Activated T-helper 17 cell treated with anti-CD3 and anti-CD28 coated beads, Interleukin-2, amount 50 U/mL, for 72 hours (primary cell): ENCODE data around the gene PDZD2. TPM values are rescaled to one million over a fixed set of nuclear protein-coding genes. Genes with fewer than 3 reads are reported as not detected.

Experiments used
- ATAC-seq: fragments of 150-1000 bp; cut with Tn5 transposase; replicated peaks from 2 replicates; pipeline ENCODE4 v1.10.0; 2021; ENCODE audit warnings: mild to moderate bottlenecking, moderate library complexity
- H3K27ac Mint-ChIP-seq: one replicate; pipeline ENCODE4 v1.8.0; 2022; ENCODE audit warnings: mixed read lengths
- H3K27me3 Mint-ChIP-seq: one replicate; pipeline ENCODE4 v1.8.0; 2022; ENCODE audit warnings: mixed read lengths
- H3K36me3 Mint-ChIP-seq: one replicate; pipeline ENCODE4 v1.8.0; 2022; ENCODE audit warnings: low read depth, mild to moderate bottlenecking, mixed read lengths
- H3K4me1 Mint-ChIP-seq: one replicate; pipeline ENCODE4 v1.8.0; 2022; ENCODE audit warnings: mixed read lengths
- H3K4me3 Mint-ChIP-seq: one replicate; pipeline ENCODE4 v1.8.0; 2022; ENCODE audit warnings: mild to moderate bottlenecking, mixed read lengths
- H3K9me3 Mint-ChIP-seq: one replicate; pipeline ENCODE4 v1.8.0; 2022; ENCODE audit warnings: mixed read lengths
- total RNA-seq, 2 donors: library from RNA; stranded (reverse); gene quantifications; one replicate each; pipeline ENCODE4 v1.2.3, GENCODE V29; 2022

Gene PDZD2
- total RNA-seq, 2 donors from 2014 or later, result 0.53 TPM; not detected in 1

DNA sequence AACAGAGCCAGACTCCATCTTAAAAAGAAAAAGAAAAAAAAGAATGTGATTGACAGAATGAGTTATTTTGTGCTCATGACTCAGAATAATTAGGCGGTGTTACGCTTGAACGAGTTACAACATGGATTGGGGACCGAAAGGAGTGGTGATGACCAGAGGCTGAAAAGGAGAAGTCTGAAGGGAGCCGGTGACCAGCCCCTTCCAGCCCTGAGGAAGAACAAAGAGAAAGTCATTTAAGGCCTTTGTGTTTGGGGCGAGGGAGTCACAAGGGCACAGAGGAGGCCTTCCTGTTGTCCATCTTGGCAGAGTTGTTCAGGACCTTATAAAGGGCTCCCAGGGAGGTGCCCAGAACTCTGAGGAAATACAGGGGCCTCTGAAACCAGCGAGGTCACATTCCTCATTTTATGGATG lies 403.6 kb downstream of the PDZD2 start:
- Mint-ChIP-seq H3K36me3 (no peaks in the 10 kb centered on the region), H3K27me3 (no peaks in the 10 kb centered on the region), H3K27ac (no peak overlapping the region), H3K4me3 (no peak overlapping the region), H3K4me1 (no peaks in the 10 kb centered on the region), H3K9me3 (no peaks in the 10 kb centered on the region)
- ATAC-seq, result no peak

DNA sequence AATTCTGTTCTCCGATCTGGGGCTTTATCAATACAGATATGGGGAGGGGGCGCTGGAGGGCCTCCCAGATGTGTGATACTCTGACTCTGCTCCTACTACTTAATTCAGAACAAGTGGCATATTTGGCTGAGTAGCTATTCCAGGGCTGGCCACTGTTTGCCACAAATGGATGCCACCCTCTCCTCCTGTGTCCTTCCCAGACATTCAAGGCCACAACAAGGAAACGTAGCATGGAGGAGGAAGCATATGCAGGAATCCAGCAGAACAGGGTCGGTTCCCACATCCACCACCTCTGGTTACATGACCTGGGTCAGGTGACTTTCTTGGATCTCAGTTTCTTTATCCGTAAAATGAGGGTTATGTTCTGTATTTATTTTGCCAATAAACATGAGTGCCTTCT lies 404.2 kb downstream of the PDZD2 start:
- H3K36me3 Mint-ChIP-seq, result no peaks in the 10 kb centered on the region
- no peak for ATAC-seq
- H3K9me3 Mint-ChIP-seq, result no peaks in the 10 kb centered on the region
- no peaks in the 10 kb centered on the region for H3K4me1 Mint-ChIP-seq
- H3K27me3 Mint-ChIP-seq, result no peaks in the 10 kb centered on the region
- H3K27ac Mint-ChIP-seq, result no peak overlapping the region
- H3K4me3 Mint-ChIP-seq, result no peak overlapping the region

DNA sequence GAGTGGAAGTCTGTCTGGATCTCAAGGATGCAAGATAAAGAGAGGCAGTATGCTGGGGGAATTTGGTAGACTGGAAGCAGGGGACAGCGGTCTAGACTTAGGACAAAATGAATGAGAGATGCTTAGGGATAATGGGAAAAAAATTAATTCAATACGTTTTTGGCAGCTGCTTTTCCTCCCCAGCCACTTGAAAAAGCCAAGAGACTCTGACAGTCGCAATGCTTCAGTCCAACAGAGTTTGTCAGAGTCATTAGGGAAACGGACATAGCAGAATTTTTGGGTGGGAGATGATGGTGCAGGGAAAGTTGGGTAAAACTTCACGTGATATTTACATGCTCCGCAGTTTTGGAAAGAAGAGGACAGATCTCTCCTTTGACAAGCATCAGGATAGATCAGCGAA lies 405.5 kb downstream of the PDZD2 start:
- Mint-ChIP-seq H3K27me3 (no peaks in the 10 kb centered on the region), H3K27ac (no peak overlapping the region), H3K4me1 (no peaks in the 10 kb centered on the region), H3K36me3 (no peaks in the 10 kb centered on the region), H3K4me3 (no peak overlapping the region), H3K9me3 (no peaks in the 10 kb centered on the region)
- ATAC-seq, result no peak

DNA sequence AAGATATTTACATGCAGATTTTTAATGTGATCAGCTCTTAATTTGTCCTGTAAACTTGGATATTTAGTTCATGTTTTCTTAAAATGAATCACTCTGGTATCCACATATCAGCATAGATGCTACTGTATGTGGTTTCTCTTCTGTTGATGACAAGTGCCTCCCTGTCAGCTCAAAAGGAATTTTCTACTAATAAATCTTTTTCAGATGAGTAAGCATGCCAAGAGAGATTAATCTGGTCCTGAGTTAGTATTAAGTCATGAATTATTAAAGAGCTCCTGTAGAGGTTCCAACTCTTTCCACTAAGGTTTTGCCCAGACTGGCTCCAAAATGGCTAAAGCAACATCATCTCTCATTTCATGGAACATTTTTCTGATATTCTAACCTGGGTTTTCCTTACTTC lies 406.0 kb downstream of the PDZD2 start:
- Mint-ChIP-seq H3K9me3 (no peaks in the 10 kb centered on the region), H3K4me3 (no peak overlapping the region), H3K4me1 (no peaks in the 10 kb centered on the region), H3K27ac (no peak overlapping the region), H3K36me3 (no peaks in the 10 kb centered on the region), H3K27me3 (no peaks in the 10 kb centered on the region)
- ATAC-seq, result no peak

DNA sequence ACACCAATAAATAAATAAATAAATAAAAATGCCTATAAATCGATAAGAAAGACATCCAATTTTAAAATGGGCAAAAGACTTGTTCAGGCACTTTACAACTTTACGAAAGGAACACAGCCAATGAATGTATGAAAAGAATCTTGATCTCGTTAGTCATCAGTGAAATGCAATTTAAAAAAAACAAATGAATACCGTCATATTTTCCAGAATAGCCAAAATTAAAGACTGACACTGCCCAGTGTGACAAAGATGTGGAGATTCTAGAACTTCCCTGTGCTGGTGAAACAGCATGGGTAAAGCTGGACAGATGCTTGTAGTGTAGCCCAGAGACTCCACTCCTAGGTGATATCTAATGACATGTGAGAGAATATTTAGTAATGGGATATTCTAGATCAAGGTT lies 408.1 kb downstream of the PDZD2 start:
- H3K36me3 Mint-ChIP-seq, result no peaks in the 10 kb centered on the region

DNA sequence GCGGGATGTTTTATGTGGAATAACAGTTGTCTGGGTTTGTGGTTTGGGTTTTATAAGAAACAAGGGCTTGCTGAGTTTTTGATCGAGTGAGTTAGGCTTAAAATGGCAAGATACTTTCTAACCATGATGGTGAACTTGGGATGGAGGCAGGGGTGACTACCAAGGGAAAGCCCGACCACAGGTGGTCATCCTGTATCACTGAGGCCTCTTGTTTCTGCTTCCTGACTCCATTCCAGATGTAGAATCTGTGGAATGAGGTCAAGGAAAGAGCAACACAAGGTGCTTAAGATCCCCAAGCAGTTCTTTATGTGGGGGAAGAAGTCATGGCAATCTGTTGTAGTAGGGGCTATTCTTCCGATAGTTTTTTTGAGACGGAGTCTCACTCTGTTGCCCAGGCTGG lies 412.9 kb downstream of the PDZD2 start:
- no peak overlapping the region for H3K4me3 Mint-ChIP-seq
- no peaks in the 10 kb centered on the region for H3K4me1 Mint-ChIP-seq
- no peaks in the 10 kb centered on the region for H3K9me3 Mint-ChIP-seq
- no peak overlapping the region for H3K27ac Mint-ChIP-seq
- H3K36me3 Mint-ChIP-seq, result no peaks in the 10 kb centered on the region
- no peaks in the 10 kb centered on the region for H3K27me3 Mint-ChIP-seq
- no peak for ATAC-seq

More for the DNA sequence above, 408.1 kb downstream of the PDZD2 start:
- ATAC-seq, result no peak
- H3K4me3 Mint-ChIP-seq, result no peak overlapping the region
- no peaks in the 10 kb centered on the region for H3K4me1 Mint-ChIP-seq
- H3K27me3 Mint-ChIP-seq, result no peaks in the 10 kb centered on the region
- no peaks in the 10 kb centered on the region for H3K9me3 Mint-ChIP-seq
- H3K27ac Mint-ChIP-seq, result no peak overlapping the region

DNA sequence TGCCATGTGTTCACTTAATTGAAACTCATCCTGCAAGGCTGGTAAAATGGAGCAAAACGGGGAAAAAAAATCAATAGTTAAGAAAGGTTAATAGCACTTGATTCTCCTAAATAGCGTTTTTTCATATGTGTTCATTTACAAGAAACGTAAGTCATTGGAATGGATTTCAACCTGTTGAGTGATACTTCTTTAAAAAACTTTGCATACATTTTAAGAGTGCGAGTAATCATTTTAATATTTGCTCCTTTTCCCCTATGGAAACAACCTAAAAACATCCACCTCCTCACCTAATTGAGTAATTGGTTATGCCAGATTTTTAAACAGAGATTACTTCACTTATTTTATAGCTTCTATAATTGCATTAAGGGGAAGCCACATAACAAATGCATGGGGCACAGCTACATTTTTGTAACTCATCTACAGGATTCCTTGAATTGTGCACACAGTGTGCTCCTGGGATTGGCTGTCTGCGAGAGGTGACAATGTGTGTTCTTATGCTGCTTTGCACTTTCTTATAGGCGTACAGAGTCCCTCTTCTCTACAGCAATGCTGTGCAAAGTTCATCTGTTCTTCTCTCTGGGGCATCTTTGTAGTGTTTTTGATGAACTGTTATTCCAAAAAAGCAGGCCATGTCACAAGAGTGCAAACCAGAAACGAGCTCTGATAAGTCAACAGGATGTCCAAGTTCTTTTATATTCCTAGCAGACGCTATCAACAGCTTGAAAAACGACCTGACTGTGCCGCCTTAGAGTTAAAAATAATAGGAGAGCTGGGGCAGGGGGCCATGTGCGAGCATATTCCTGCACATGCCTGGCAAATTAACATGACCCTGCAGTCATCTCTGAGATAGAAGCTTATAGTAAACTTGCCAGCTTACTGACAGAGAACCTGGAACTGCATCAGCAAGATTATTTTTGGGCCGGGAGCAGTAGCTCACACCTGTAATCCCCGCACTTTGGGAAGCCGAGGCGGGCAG lies 417.2 kb downstream of the PDZD2 start:
- H3K36me3 Mint-ChIP-seq, result no peaks in the 10 kb centered on the region
- no peak overlapping the region for H3K27ac Mint-ChIP-seq
- H3K27me3 Mint-ChIP-seq, result no peaks in the 10 kb centered on the region
- no peak overlapping the region for H3K4me3 Mint-ChIP-seq
- ATAC-seq, result no peak
- no peaks in the 10 kb centered on the region for H3K9me3 Mint-ChIP-seq
- H3K4me1 Mint-ChIP-seq, result no peaks in the 10 kb centered on the region

DNA sequence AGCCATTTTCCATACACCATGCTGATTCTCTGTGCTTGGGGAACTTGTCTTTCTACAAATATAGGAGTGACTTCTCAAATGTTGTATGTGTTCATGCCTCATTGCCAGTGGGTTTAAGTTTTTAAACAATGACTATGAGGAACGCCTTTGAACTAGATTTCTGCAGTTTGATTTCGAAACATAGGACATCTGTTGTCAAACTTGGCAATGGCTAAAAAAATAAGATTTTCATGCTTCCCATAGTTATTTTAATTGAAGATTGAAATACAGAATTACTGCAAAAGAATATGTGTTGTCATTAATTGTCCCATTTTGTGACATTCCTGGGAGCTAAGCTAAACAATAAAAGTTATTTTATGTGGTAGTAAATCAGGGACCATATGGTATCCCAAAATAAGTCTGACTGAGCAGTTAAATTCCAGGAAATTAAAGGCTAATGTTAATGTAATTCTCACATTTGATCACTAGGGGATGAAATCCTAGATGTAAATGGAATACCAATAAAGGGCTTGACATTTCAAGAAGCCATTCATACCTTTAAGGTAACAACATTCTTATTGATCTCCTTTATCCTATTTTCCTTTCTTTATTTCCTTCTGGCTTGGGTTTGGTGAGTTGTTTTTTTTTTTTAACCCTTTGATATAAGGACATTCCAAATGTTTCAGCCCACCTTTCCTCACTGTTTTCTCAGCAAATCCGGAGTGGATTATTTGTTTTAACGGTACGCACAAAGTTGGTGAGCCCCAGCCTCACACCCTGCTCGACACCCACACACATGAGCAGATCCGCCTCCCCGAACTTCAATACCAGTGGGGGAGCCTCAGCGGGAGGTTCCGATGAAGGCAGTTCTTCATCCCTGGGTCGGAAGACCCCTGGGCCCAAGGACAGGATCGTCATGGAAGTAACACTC lies 418.5 kb downstream of the PDZD2 start:
- no peak for ATAC-seq
- H3K9me3 Mint-ChIP-seq, result no peaks in the 10 kb centered on the region
- no peak overlapping the region for H3K4me3 Mint-ChIP-seq
- H3K4me1 Mint-ChIP-seq, result no peaks in the 10 kb centered on the region
- no peaks in the 10 kb centered on the region for H3K36me3 Mint-ChIP-seq
- no peaks in the 10 kb centered on the region for H3K27me3 Mint-ChIP-seq
- no peak overlapping the region for H3K27ac Mint-ChIP-seq

DNA sequence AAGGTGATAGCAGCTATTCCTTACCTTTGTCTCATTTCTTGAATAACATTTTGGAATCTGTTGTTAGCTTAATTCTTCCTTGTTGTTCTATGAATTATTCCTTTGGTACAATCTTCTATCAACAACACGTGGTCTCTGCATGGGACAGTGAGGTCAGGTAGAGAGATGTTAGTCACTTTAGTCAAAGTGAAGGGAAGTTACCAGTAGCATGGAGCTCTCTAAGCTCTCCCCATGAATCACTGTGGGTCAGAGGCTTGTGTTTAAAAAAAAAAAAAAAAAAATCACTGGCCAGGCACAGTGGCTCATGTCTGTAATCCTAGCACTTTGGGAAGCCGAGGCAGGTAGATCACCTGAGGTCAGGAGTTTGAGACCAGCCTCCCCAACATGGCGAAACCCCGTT lies 419.2 kb downstream of the PDZD2 start:
- no peak overlapping the region for H3K27ac Mint-ChIP-seq
- H3K36me3 Mint-ChIP-seq, result no peaks in the 10 kb centered on the region
- H3K27me3 Mint-ChIP-seq, result no peaks in the 10 kb centered on the region
- H3K4me1 Mint-ChIP-seq, result no peaks in the 10 kb centered on the region
- no peaks in the 10 kb centered on the region for H3K9me3 Mint-ChIP-seq
- no peak for ATAC-seq
- H3K4me3 Mint-ChIP-seq, result no peak overlapping the region

DNA sequence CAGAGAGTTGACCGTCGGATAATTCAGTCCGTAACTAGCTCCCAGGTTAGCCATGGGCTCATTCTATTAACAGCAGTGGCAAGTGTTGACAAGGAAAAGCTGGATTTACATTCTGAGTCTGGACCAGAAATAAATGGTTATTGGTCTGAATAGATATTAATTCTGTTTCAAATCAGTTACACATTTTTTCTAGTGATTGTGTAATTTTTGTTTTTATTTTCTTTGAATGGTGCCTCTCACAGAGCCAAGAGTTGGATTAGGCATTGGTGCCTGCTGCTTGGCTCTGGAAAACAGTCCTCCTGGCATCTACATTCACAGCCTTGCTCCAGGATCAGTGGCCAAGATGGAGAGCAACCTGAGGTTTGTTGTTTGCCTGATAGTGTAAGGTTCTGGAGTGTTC lies 420.1 kb downstream of the PDZD2 start:
- Mint-ChIP-seq H3K36me3 (no peaks in the 10 kb centered on the region), H3K9me3 (no peaks in the 10 kb centered on the region), H3K4me1 (no peaks in the 10 kb centered on the region), H3K4me3 (no peak overlapping the region), H3K27me3 (no peaks in the 10 kb centered on the region), H3K27ac (no peak overlapping the region)
- no peak for ATAC-seq

DNA sequence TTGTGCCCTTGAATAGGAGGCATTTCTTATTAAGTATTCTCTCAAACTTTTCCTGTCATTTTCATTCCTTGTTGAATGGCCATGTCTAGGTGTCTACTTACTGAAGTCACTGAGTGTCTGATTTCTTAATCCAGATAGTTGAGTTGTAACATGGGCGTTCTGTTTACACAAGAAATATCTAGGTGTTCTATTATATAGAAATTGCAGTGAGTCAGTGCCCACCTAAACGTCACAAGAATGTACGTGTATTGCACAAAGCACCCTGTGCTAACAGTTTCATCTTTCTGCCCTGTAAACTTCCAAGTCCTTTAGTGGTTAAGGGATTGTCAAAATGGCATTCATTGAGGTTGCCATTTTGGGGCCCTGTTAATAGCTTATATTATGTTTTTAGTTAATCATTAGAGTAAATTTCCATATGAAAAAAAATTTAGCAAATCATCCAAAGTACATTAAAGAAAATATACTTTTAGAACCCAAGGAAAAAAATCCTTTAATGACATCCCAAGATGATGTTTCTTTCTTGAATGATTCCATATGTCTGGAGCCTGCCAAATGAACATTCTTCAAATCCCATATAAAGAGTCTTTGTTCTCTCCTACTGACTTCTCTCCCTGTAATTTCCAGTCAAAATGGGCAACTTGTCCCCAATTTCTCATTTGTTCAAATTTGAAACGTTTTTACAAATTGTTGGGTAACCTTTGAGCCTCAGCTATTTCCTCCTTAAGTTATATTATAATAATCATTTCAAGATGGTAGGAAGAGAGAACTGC lies 421.0 kb downstream of the PDZD2 start:
- no peak for ATAC-seq
- Mint-ChIP-seq H3K27me3 (no peaks in the 10 kb centered on the region), H3K4me1 (no peaks in the 10 kb centered on the region), H3K9me3 (no peaks in the 10 kb centered on the region), H3K36me3 (no peaks in the 10 kb centered on the region), H3K27ac (no peak overlapping the region), H3K4me3 (no peak overlapping the region)

DNA sequence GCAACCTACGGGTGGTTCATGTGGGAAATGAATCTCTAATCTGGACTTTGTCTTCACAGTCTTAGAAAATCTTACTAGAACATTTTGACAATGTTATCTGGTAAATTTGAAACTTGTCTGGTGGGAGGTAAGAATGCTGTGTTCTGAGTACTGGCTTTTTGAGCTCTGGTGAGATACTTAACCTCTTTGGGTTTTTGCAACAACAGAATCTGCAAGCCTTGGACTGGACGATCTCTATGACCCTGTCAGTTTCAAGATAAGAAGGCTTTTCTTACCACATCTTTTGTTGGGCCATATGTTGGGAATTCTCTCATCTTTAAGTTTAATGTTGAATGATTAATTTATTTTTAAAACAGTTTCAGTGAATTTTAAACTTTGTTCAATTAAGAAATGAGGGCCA lies 422.3 kb downstream of the PDZD2 start:
- no peak for ATAC-seq
- Mint-ChIP-seq H3K27ac (no peak overlapping the region), H3K4me1 (no peaks in the 10 kb centered on the region), H3K9me3 (no peaks in the 10 kb centered on the region), H3K27me3 (no peaks in the 10 kb centered on the region), H3K4me3 (no peak overlapping the region), H3K36me3 (no peaks in the 10 kb centered on the region)

DNA sequence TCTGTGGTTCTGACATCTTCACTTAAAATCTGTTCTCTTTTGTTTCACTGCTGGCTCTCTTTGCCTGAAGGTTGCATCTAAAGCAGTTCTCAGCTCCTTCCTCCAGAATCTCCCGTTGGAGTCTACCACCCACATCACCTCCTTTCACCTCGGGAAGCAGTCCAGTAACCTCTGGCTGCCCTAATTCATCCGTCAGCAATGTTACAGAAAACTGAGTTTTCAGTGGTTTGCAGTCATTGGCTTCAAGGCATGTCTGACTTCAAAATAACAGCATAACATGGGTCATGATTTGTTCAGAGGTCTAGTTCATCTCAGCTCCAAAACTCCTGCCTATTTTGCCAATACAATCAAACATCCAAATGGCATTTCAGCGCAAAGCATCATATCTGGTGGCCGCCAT lies 427.5 kb downstream of the PDZD2 start:
- H3K27me3 Mint-ChIP-seq, result no peaks in the 10 kb centered on the region
- ATAC-seq, result no peak
- H3K36me3 Mint-ChIP-seq, result no peaks in the 10 kb centered on the region
- no peaks in the 10 kb centered on the region for H3K9me3 Mint-ChIP-seq
- no peak overlapping the region for H3K27ac Mint-ChIP-seq
- H3K4me3 Mint-ChIP-seq, result no peak overlapping the region
- no peaks in the 10 kb centered on the region for H3K4me1 Mint-ChIP-seq

DNA sequence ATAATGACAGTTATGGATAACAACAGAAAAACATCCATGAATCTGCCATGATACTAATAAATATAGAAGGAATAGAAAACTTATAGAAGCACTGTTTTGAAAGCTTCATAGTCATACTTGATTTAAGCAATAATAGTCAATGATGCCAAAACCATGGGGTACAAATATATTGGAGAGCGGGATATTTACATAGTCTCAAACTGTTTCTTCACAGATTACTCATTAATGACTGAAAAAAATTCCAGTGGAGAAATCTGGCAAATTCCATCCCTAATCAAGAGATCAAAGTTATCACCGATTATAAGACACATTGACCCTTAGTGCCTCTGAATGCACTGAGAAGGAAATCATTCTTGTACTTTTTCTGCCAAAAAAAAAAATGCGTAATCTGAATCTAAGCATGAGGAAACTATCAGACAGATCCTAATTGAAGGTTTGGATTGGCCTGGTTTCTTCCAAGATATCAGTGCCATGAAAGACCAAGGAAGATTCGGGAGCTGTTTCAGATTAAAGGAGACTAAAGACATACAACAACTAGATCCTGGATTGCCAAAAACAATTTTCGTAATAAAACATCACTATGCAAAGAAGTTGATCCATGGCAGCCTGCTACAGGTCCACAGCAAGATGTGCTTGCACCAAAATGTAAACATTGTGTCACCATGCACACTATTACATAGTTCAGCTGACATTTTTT lies 429.0 kb downstream of the PDZD2 start:
- Mint-ChIP-seq H3K4me1 (no peaks in the 10 kb centered on the region), H3K27me3 (no peaks in the 10 kb centered on the region), H3K36me3 (no peaks in the 10 kb centered on the region), H3K27ac (no peak overlapping the region), H3K9me3 (no peaks in the 10 kb centered on the region), H3K4me3 (no peak overlapping the region)
- no peak for ATAC-seq
